Activated CD8-positive, alpha-beta T cell treated with anti-CD3 and anti-CD28 coated beads, Interleukin-2, amount 10 ng/mL, durations not matched to agents 7 days and 5 days (primary cell): Measurements from ENCODE around the gene THRB. TPM values are rescaled to one million over a fixed set of nuclear protein-coding genes. Genes with fewer than 3 reads are reported as not detected.
"Not testable (repeated sequence)": the region's sequence is repeated elsewhere in the genome, so short reads cannot be mapped to it uniquely, and the experiment has no call there.

ENCODE experiments used
- ATAC-seq: fragments of 150-1000 bp; cut with Tn5 transposase; one replicate; pipeline ENCODE4 v1.10.0; 2021; ENCODE audit warnings: moderate library complexity
- CTCF ChIA-PET: fragments of 350-600 bp; sonication (Branson Sonifier 250); formaldehyde crosslinking; loops from one replicate; lab custom pipeline; 2021; ENCODE audit warnings: antibody characterized with exemption; lab: Charles Lee
- POLR2A ChIA-PET: fragments of 350-600 bp; sonication (Branson Sonifier 250); formaldehyde crosslinking; loops from one replicate; lab custom pipeline; 2021; ENCODE audit warnings: antibody characterized with exemption; lab: Charles Lee
- DNase-seq: peaks from one replicate; pipeline ENCODE4 v3.0.0-alpha.2; 2020
- H3K27ac Mint-ChIP-seq: one replicate; pipeline ENCODE4 v1.8.0; 2021; ENCODE audit warnings: mild to moderate bottlenecking, mixed read lengths
- H3K27me3 Mint-ChIP-seq: one replicate; pipeline ENCODE4 v1.8.0; 2021; ENCODE audit warnings: low read depth, mixed read lengths
- H3K36me3 Mint-ChIP-seq: one replicate; pipeline ENCODE4 v1.8.0; 2021; ENCODE audit warnings: low read depth, mixed read lengths
- H3K4me1 Mint-ChIP-seq: one replicate; pipeline ENCODE4 v1.8.0; 2021; ENCODE audit warnings: low read depth, mixed read lengths
- H3K4me3 Mint-ChIP-seq: one replicate; pipeline ENCODE4 v1.8.0; 2021; ENCODE audit warnings: mild to moderate bottlenecking, mixed read lengths
- H3K9me3 Mint-ChIP-seq: one replicate; pipeline ENCODE4 v1.8.0; 2022; ENCODE audit warnings: mixed read lengths; ENCODE audit not compliant: insufficient read depth
- total RNA-seq, 2 experiments: library from RNA; stranded (reverse); gene quantifications; one replicate each; pipeline ENCODE4 v1.2.3, GENCODE V29; 2021

THRB gene
- total RNA-seq, 2 experiments from 2014 or later: not detected

DNA sequence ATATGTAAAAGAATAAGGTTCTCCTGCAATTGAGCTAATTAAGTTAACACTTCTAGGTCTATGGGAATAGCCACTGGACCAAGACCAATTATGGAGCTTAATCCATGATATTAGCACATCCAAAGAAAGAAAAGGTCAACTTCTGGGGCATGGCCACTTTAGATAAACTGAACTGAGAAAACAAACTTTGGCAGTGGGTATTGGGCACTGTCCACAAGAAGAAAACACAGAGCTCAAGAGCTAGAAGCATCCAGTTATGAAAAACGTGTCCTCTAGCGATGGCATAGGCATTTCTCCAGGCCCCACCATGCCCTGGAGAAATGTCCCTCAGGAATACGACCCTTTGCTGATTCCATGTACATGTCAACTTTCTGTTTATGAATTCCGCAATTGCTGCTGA, 87.8 kb downstream of the THRB start:
- no peak for DNase-seq
- Mint-ChIP-seq H3K4me1 (no peaks in the 10 kb centered on the region), H3K36me3 (no peaks in the 10 kb centered on the region), H3K9me3 (no peaks in the 10 kb centered on the region), H3K4me3 (no peak overlapping the region), H3K27ac (no peak overlapping the region), H3K27me3 (no peaks in the 10 kb centered on the region)
- ChIA-PET CTCF (interaction anchor here (0.6 kb wide), 1 partner anchor 72 kb away, joined by 3 read pairs; no protein-coding TSS in a partner anchor), POLR2A (no interaction called here)
- no peak for ATAC-seq

DNA sequence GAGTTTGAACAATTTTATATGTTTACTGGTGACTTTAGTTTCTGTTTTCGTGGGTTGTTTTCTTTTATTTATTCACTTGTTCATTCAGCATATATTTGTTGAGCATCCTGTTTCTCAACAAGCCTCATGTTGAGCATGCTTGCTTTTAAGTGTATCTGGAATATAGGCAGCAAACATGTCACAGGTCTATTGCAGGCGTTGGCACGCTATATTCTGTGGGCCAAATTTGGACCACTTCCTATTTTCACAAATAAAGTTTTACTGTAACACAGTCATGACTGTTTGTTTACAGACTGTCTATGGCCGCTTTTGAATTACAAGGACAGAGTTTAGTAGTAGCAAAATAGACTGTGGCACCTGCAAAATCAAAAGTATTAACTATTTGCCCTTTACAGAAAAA, 89.6 kb downstream of the THRB start:
- Mint-ChIP-seq H3K36me3 (no peaks in the 10 kb centered on the region), H3K27me3 (no peaks in the 10 kb centered on the region), H3K4me3 (no peak overlapping the region), H3K9me3 (no peaks in the 10 kb centered on the region), H3K4me1 (no peaks in the 10 kb centered on the region), H3K27ac (no peak overlapping the region)
- ChIA-PET CTCF (no interaction called here), POLR2A (no interaction called here)
- DNase-seq (no peak), ATAC-seq (no peak)

GRCh38 chr3:24401811-24402185, 92.9 kb downstream of the THRB start:
- DNase-seq (no peak), ATAC-seq (no peak)
- Mint-ChIP-seq H3K4me1 (no peaks in the 10 kb centered on the region), H3K9me3 (no peaks in the 10 kb centered on the region), H3K27ac (no peak overlapping the region), H3K36me3 (no peaks in the 10 kb centered on the region), H3K4me3 (no peak overlapping the region), H3K27me3 (no peaks in the 10 kb centered on the region)
- CTCF ChIA-PET: no interaction called here
- POLR2A ChIA-PET: no interaction called here

GRCh38 chr3:24401090-24401810, 93.4 kb downstream of the THRB start:
- ATAC-seq (no peak), DNase-seq (no peak)
- CTCF ChIA-PET: no interaction called here
- Mint-ChIP-seq H3K27me3 (no peaks in the 10 kb centered on the region), H3K36me3 (no peaks in the 10 kb centered on the region), H3K9me3 (no peaks in the 10 kb centered on the region), H3K27ac (no peak overlapping the region), H3K4me3 (no peak overlapping the region), H3K4me1 (no peaks in the 10 kb centered on the region)
- POLR2A ChIA-PET: no interaction called here

DNA sequence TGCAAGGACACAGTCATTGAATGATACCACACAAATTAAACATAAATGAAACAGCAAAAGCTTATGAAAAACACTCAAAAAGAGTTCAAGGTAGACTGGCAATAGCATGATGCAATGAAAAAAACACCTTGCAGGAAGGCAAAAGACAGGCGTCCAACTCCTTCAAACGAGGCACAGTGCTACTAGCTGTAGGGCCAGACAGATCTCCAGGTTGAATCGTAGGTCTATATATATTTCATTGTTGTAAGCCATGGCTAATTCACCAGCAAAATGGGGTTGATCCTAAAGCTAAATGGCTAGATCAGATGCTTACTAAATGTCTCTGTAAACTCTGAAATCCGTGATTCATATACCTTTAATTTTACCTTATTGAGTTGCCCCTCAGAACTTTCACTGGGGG, 94.2 kb downstream of the THRB start:
- Mint-ChIP-seq H3K4me3 (no peak overlapping the region), H3K27me3 (no peaks in the 10 kb centered on the region), H3K27ac (no peak overlapping the region), H3K4me1 (no peaks in the 10 kb centered on the region), H3K36me3 (no peaks in the 10 kb centered on the region), H3K9me3 (no peaks in the 10 kb centered on the region)
- ATAC-seq (no peak), DNase-seq (no peak)
- ChIA-PET POLR2A (no interaction called here), CTCF (no interaction called here)

DNA sequence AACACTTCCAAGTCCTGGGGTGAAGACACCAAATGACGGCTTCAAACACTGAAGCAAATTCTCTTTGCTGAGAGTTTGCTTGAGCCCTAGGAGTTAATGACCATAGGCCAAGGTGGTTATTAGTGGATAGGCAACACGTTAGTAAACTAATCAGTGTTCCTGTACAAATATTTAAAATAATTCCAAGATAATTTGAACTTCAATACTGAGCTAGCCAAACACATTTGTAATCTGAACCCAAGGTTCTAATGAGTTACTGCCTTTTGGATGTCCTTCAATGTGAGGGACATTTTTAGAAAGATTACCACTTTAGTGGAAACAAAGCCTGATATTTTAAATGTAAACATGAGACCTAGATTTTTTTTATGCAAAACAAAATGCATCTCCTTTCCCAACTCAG, 94.6 kb downstream of the THRB start:
- H3K27ac Mint-ChIP-seq: no peak overlapping the region
- ATAC-seq: no peak
- no peak overlapping the region for H3K4me3 Mint-ChIP-seq
- no peak for DNase-seq
- CTCF ChIA-PET: no interaction called here
- H3K9me3 Mint-ChIP-seq: no peaks in the 10 kb centered on the region
- no peaks in the 10 kb centered on the region for H3K27me3 Mint-ChIP-seq
- POLR2A ChIA-PET: no interaction called here
- H3K36me3 Mint-ChIP-seq: no peaks in the 10 kb centered on the region
- H3K4me1 Mint-ChIP-seq: no peaks in the 10 kb centered on the region

DNA sequence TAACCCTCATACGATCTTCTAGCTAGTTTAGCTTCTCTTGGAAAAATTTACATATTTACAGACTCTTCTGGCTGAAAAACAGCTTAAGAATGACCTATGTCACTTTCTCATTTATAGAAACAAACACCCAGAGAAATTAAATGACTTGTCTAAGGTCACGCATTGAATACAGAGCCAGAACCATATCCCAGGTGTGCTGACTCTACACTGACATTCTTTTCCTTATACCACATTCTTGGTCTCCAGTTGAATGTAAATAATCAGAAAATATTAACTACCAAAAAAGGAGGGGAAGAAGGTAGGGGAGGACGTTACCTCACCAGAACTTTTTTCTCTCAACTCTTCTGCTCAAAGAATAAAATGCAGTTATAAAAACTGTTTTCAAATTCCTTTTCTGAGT, 95.0 kb downstream of the THRB start:
- Mint-ChIP-seq H3K36me3 (no peaks in the 10 kb centered on the region), H3K4me3 (no peak overlapping the region), H3K27ac (no peak overlapping the region), H3K4me1 (no peaks in the 10 kb centered on the region), H3K9me3 (no peaks in the 10 kb centered on the region), H3K27me3 (no peaks in the 10 kb centered on the region)
- DNase-seq: no peak
- ChIA-PET POLR2A (no interaction called here), CTCF (no interaction called here)
- no peak for ATAC-seq

DNA sequence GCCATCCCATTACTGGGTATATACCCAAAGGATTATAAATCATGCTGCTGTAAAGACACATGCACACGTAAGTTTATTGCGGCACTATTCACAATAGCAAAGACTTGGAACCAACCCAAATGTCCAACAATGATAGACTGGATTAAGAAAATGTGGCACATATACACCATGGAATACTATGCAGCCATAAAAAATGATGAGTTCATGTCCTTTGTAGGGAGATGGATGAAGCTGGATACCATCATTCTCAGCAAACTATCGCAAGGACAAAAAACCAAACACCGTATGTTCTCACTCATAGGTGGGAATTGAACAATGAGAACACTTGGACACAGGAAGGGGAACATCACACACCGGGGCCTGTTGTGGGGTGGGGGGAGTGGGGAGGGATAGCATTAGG, 95.9 kb downstream of the THRB start:
- H3K9me3 Mint-ChIP-seq, H3K4me3 Mint-ChIP-seq, CTCF ChIA-PET, H3K4me1 Mint-ChIP-seq, ATAC-seq, DNase-seq, H3K27ac Mint-ChIP-seq, POLR2A ChIA-PET, H3K36me3 Mint-ChIP-seq, H3K27me3 Mint-ChIP-seq: not testable (repeated sequence)

DNA sequence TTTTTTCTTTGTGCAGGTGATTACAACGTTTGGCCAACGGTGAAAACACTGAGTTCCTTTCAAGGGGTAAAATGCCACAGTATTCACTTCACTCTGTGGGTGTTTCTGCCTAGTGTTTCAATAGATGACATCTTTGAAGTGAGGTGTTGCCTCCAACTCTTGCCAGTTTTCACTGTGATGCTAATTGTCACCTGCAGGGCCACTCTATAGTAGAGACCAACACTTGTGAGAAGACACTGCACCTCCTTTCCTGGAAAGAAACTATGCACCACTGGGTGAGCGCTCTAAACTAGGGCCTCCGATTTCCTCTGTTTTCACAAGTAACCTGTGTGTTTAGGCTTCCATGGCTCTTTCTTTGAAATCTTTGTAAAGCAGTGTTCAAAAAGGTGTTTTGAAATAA, 98.3 kb downstream of the THRB start:
- Mint-ChIP-seq H3K9me3 (no peaks in the 10 kb centered on the region), H3K27me3 (no peaks in the 10 kb centered on the region), H3K4me3 (no peak overlapping the region), H3K27ac (no peak overlapping the region), H3K4me1 (no peaks in the 10 kb centered on the region), H3K36me3 (no peaks in the 10 kb centered on the region)
- CTCF ChIA-PET: no interaction called here
- ATAC-seq (no peak), DNase-seq (no peak)
- POLR2A ChIA-PET: no interaction called here

GRCh38 chr3:24394754-24395153, 99.9 kb downstream of the THRB start:
- H3K27ac Mint-ChIP-seq: no peak overlapping the region
- H3K9me3 Mint-ChIP-seq: no peaks in the 10 kb centered on the region
- DNase-seq: no peak
- no peaks in the 10 kb centered on the region for H3K36me3 Mint-ChIP-seq
- ChIA-PET CTCF (no interaction called here), POLR2A (no interaction called here)
- H3K4me1 Mint-ChIP-seq: no peaks in the 10 kb centered on the region
- no peak overlapping the region for H3K4me3 Mint-ChIP-seq
- no peaks in the 10 kb centered on the region for H3K27me3 Mint-ChIP-seq
- ATAC-seq: no peak

GRCh38 chr3:24393316-24393715, 101.3 kb downstream of the THRB start:
- H3K36me3 Mint-ChIP-seq: no peaks in the 10 kb centered on the region

DNA sequence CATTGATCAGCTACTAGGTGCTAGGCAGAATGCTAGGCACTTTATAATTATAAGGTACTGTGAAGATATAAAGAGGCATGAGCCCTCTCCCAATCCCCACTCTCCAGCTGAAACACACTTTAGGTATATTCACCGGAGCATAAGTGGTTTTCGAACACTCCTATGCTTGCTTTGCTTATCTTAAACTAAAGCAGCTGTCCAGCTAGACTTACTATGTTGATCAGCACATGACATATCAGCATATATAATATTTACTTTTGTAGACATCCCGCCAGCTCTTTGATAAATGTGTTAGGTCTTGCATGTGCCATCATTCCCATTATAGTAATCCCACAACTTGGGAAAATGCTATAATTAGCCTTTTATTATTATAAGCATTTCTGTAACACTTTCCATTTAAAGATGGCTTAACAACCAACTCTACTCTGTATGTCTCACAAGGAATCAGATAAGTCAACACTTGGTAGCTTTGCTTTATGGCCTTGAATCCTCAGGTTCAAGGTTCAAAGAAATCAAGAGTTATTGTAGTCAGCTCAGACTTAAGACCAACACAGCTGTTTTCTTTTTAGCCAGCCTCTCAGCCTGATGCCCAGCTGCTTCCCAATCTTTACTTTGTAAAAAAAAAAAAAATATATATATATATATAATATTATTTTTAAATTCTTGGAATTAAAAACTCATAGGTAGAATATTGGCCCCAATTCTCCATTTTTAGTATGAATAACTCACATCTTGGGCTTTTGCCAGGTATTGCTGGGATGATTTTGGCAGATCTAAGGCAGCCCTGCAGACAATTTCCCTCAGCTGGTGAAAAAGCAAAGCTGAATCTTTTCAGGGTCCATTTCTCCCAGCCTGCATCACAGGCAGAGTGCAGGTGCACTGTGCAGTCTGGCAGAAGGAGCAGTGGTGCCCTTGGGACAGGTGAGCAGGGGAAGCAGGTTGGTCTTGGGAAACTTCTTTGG, 104.2 kb downstream of the THRB start:
- ChIA-PET CTCF (no interaction called here), POLR2A (no interaction called here)
- no peaks in the 10 kb centered on the region for H3K9me3 Mint-ChIP-seq
- no peak for ATAC-seq
- DNase-seq: no peak
- no peaks in the 10 kb centered on the region for H3K4me1 Mint-ChIP-seq
- H3K27me3 Mint-ChIP-seq: no peaks in the 10 kb centered on the region
- H3K36me3 Mint-ChIP-seq: no peaks in the 10 kb centered on the region
- no peak overlapping the region for H3K27ac Mint-ChIP-seq
- H3K4me3 Mint-ChIP-seq: no peak overlapping the region

More at GRCh38 chr3:24393316-24393715, 101.3 kb downstream of the THRB start:
- DNase-seq (no peak), ATAC-seq (no peak)
- ChIA-PET CTCF (no interaction called here), POLR2A (no interaction called here)
- H3K9me3 Mint-ChIP-seq: no peaks in the 10 kb centered on the region
- no peaks in the 10 kb centered on the region for H3K4me1 Mint-ChIP-seq
- H3K4me3 Mint-ChIP-seq: no peak overlapping the region
- H3K27me3 Mint-ChIP-seq: no peaks in the 10 kb centered on the region
- H3K27ac Mint-ChIP-seq: no peak overlapping the region
